GM23338 (cell line): ENCODE data around the gene PRAF2. TPM values are rescaled to one million over a fixed set of nuclear protein-coding genes. Genes with fewer than 3 reads are reported as not detected.

Experiments used
- ATAC-seq: fragments of 200-7000 bp; cut with Tn5 transposase; 3 replicates; pipeline ENCODE4 v1.9.1; 2020
- DNase-seq: peaks from one replicate; pipeline ENCODE4 v3.0.0-alpha.2; 2015; ENCODE audit warnings: low spot score
- H2AFZ ChIP-seq: fragments of 200-600 bp; sonication (generic); 2 replicates; pipeline ENCODE4 v1.8.0; 2016; ENCODE audit warnings: antibody characterized with exemption, mild to moderate bottlenecking, moderate library complexity
- H3F3A ChIP-seq: fragments of 200-600 bp; sonication (generic); replicated peaks from 2 replicates; pipeline ENCODE4 v1.8.0; 2017; ENCODE audit warnings: antibody characterized with exemption, mixed run types, low read depth
- H3K27ac ChIP-seq: fragments of 200-600 bp; sonication (generic); 2 replicates; pipeline ENCODE4 v1.6.1; 2016; ENCODE audit warnings: low read depth
- H3K27me3 ChIP-seq: fragments of 200-600 bp; sonication (generic); 2 replicates; pipeline ENCODE4 v1.8.0; 2016; ENCODE audit warnings: mild to moderate bottlenecking, mixed run types, moderate library complexity; ENCODE audit not compliant: insufficient read depth
- H3K36me3 ChIP-seq: fragments of 200-600 bp; sonication (generic); 2 replicates; pipeline ENCODE4 v1.8.0; 2016; ENCODE audit warnings: mild to moderate bottlenecking; ENCODE audit not compliant: insufficient read depth
- H3K4me1 ChIP-seq: fragments of 200-600 bp; sonication (generic); 2 replicates; pipeline ENCODE4 v1.8.0; 2016; ENCODE audit warnings: mild to moderate bottlenecking, moderate library complexity; ENCODE audit not compliant: insufficient read depth
- H3K4me2 ChIP-seq: fragments of 200-600 bp; sonication (generic); 2 replicates; pipeline ENCODE4 v1.7.1; 2017; ENCODE audit warnings: mixed run types
- H3K4me3 ChIP-seq: fragments of 200-600 bp; sonication (generic); 2 replicates; pipeline ENCODE4 v1.6.1; 2016; ENCODE audit warnings: mixed run types
- H3K79me2 ChIP-seq: fragments of 200-600 bp; sonication (generic); replicated peaks from 2 replicates; pipeline ENCODE4 v1.8.0; 2017; ENCODE audit warnings: mild to moderate bottlenecking; ENCODE audit not compliant: insufficient read depth
- H3K9me2 ChIP-seq: fragments of 200-600 bp; sonication (generic); 2 replicates; pipeline ENCODE4 v1.8.0; 2017; ENCODE audit not compliant: insufficient read depth
- H4K20me1 ChIP-seq: fragments of 200-600 bp; sonication (generic); replicated peaks from 2 replicates; pipeline ENCODE4 v1.8.0; 2017; ENCODE audit warnings: mild to moderate bottlenecking; ENCODE audit not compliant: insufficient read depth
- H3K27ac Mint-ChIP-seq: 2 replicates; pipeline ENCODE4 v1.8.0; 2020; ENCODE audit warnings: inconsistent platforms, mild to moderate bottlenecking, moderate library complexity, mixed read lengths
- H3K27me3 Mint-ChIP-seq: 3 replicates; pipeline ENCODE4 v1.8.0; 2022; ENCODE audit warnings: low read depth, mild to moderate bottlenecking, moderate library complexity, mixed read lengths, inconsistent platforms; ENCODE audit not compliant: insufficient read depth, poor library complexity
- H3K36me3 Mint-ChIP-seq: 3 replicates; pipeline ENCODE4 v1.8.0; 2021; ENCODE audit warnings: low read depth, mild to moderate bottlenecking, inconsistent platforms, moderate library complexity, mixed read lengths
- H3K4me1 Mint-ChIP-seq: 3 replicates; pipeline ENCODE4 v1.8.0; 2020; ENCODE audit warnings: mild to moderate bottlenecking, inconsistent platforms, mixed read lengths
- H3K4me3 Mint-ChIP-seq: 3 replicates; pipeline ENCODE4 v1.8.0; 2021; ENCODE audit warnings: moderate library complexity, mild to moderate bottlenecking, inconsistent platforms, mixed read lengths
- H3K9me3 Mint-ChIP-seq: 3 replicates; pipeline ENCODE4 v1.8.0; 2020; ENCODE audit warnings: moderate library complexity, mild to moderate bottlenecking, inconsistent platforms, mixed read lengths
- CREB1 ChIP-seq: fragments of 250-450 bp; sonication (Bioruptor Pico); IDR thresholded peaks from 2 replicates; pipeline ENCODE4 v1.5.0; 2020; ENCODE audit warnings: low read depth, mild to moderate bottlenecking, moderate library complexity
- CTCF ChIP-seq, 2 experiments: fragments of 200-600 bp in 1 of 2; sonication (generic) in 1 of 2; conservative IDR thresholded peaks; 2 replicates each; pipeline versions ENCODE4 v1.5.1 to v1.6.1; 2016 to 2017; ENCODE audit warnings: antibody characterized with exemption in 2 of 2, low read depth in 2 of 2, mild to moderate bottlenecking in 2 of 2, moderate library complexity in 1 of 2
- ETS1 ChIP-seq: IDR thresholded peaks from 2 replicates; pipeline ENCODE4 v1.6.1; 2016; ENCODE audit warnings: antibody characterized with exemption
- EZH2 ChIP-seq: fragments of 200-600 bp; sonication (generic); IDR thresholded peaks from one replicate; pipeline ENCODE4 v1.8.0; 2017; ENCODE audit warnings: antibody characterized with exemption, mild to moderate bottlenecking, low read depth; ENCODE audit not compliant: unreplicated experiment
- EZH2phosphoT487 ChIP-seq: fragments of 200-600 bp; sonication (generic); IDR thresholded peaks from one replicate; pipeline ENCODE4 v1.8.1; 2018; ENCODE audit warnings: antibody characterized with exemption; ENCODE audit not compliant: unreplicated experiment
- NANOG ChIP-seq: IDR thresholded peaks from 2 replicates; pipeline ENCODE4 v1.6.1; 2016; ENCODE audit warnings: antibody characterized with exemption, borderline replicate concordance
- POLR2AphosphoS5 ChIP-seq: IDR thresholded peaks from 2 replicates; pipeline ENCODE4 v1.6.1; 2016; ENCODE audit warnings: antibody characterized with exemption, low read depth
- STAT1 ChIP-seq: IDR thresholded peaks from one replicate; pipeline ENCODE4 v1.6.1; 2016; ENCODE audit warnings: antibody characterized with exemption; ENCODE audit not compliant: unreplicated experiment
- ZNF114 ChIP-seq: fragments of 250-450 bp; sonication (Bioruptor Pico); IDR thresholded peaks from 2 replicates; pipeline ENCODE4 v1.5.0; 2020; ENCODE audit warnings: mild to moderate bottlenecking, moderate library complexity
- ZNF331 ChIP-seq: fragments of 250-450 bp; sonication (Bioruptor Pico); IDR thresholded peaks from 2 replicates; pipeline ENCODE4 v1.5.0; 2020; ENCODE audit warnings: low read depth, mild to moderate bottlenecking, moderate library complexity
- polyA plus RNA-seq: library from polyadenylated mRNA; unstranded; fragments of >200 nt; fragmentation: Nextera tagmentation; extraction: Ambion mirVana; gene quantifications from 2 replicates; pipeline ENCODE4 v1.2.1, GENCODE V29; 2016
- total RNA-seq: library from RNA; depleted of rRNA; stranded (reverse); fragments of >200 nt; shearing (Covaris generic); gene quantifications from 2 replicates; pipeline ENCODE4 v1.2.3, GENCODE V29; 2014
- TF ChIP-seq, protein P1 (sequence below): IDR thresholded peaks from one replicate; pipeline ENCODE4 v1.6.1; 2018; ENCODE audit warnings: antibody characterized with exemption; ENCODE audit not compliant: unreplicated experiment

The PRAF2 gene
- total and polyA plus RNA-seq, 2 experiments from 2014 or later = 6.3 to 22.1 TPM

- Mint-ChIP-seq H3K36me3 (peaks cover 40% of the 10 kb centered on the region), H3K4me3 (no peak overlapping the region), H3K4me1 (no peaks in the 10 kb centered on the region), H3K9me3 (no peaks in the 10 kb centered on the region), H3K27me3 (peaks cover 1% of the 10 kb centered on the region), H3K27ac (no peak overlapping the region)
- Histone ChIP-seq H3K4me1 (no peaks in the 10 kb centered on the region), H3K27ac (no peak overlapping the region), H3K79me2 (no peaks in the 10 kb centered on the region; the same call in 1 of the 2 replicates), H3K4me2 (no peak overlapping the region), H4K20me1 (no peaks in the 10 kb centered on the region), H3F3A (no peaks in the 10 kb centered on the region), H3K4me3 (no peak overlapping the region), H3K9me2 (no peaks in the 10 kb centered on the region), H2AFZ (no peak overlapping the region), H3K36me3 (no peaks in the 10 kb centered on the region), H3K27me3 (no peaks in the 10 kb centered on the region)
- ATAC-seq = no peak
- TF ChIP-seq CTCF (conservative IDR thresholded peaks at IDR 0.05; ENCODE audit: low read depth in 2 of 2) (no peak), CREB1 (CRISPR knock-in tag) (no peak), EZH2phosphoT487 (no peak), ZNF331 (CRISPR knock-in tag) (no peak), EZH2 (no peak)
- TF ChIP-seq, protein P1, sequence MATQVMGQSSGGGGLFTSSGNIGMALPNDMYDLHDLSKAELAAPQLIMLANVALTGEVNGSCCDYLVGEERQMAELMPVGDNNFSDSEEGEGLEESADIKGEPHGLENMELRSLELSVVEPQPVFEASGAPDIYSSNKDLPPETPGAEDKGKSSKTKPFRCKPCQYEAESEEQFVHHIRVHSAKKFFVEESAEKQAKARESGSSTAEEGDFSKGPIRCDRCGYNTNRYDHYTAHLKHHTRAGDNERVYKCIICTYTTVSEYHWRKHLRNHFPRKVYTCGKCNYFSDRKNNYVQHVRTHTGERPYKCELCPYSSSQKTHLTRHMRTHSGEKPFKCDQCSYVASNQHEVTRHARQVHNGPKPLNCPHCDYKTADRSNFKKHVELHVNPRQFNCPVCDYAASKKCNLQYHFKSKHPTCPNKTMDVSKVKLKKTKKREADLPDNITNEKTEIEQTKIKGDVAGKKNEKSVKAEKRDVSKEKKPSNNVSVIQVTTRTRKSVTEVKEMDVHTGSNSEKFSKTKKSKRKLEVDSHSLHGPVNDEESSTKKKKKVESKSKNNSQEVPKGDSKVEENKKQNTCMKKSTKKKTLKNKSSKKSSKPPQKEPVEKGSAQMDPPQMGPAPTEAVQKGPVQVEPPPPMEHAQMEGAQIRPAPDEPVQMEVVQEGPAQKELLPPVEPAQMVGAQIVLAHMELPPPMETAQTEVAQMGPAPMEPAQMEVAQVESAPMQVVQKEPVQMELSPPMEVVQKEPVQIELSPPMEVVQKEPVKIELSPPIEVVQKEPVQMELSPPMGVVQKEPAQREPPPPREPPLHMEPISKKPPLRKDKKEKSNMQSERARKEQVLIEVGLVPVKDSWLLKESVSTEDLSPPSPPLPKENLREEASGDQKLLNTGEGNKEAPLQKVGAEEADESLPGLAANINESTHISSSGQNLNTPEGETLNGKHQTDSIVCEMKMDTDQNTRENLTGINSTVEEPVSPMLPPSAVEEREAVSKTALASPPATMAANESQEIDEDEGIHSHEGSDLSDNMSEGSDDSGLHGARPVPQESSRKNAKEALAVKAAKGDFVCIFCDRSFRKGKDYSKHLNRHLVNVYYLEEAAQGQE = no peak
- DNase-seq = no peak
Observed at GRCh38 chrX:49117581-49117980, 43.8 kb upstream of the PRAF2 start.

GRCh38 chrX:49116716-49117115 is 42.9 kb upstream of the PRAF2 start:
- DNase-seq (no peak), ATAC-seq (no peak)
- H3K27ac Mint-ChIP-seq = no peak overlapping the region
- H3K4me1 Mint-ChIP-seq = no peaks in the 10 kb centered on the region
- H3K4me3 Mint-ChIP-seq = no peak overlapping the region; the same call in 2 of the 3 replicates
- TF ChIP-seq ZNF114 (CRISPR knock-in tag) = no peak
- no peak for TF ChIP-seq NANOG
- TF ChIP-seq STAT1 = no peak
- no peak for TF ChIP-seq CREB1 (CRISPR knock-in tag)
- no peak for TF ChIP-seq ZNF331 (CRISPR knock-in tag)
- no peak for TF ChIP-seq POLR2AphosphoS5
- no peak for TF ChIP-seq ETS1
- TF ChIP-seq, protein P1 = no peak
- H3F3A ChIP-seq = no peaks in the 10 kb centered on the region
- no peaks in the 10 kb centered on the region for H3K9me2 ChIP-seq
- no peaks in the 10 kb centered on the region for H3K9me3 Mint-ChIP-seq
- H3K36me3 Mint-ChIP-seq = peaks cover 41% of the 10 kb centered on the region
- no peaks in the 10 kb centered on the region for H4K20me1 ChIP-seq
- no peak overlapping the region for H3K4me2 ChIP-seq
- no peak overlapping the region for H3K27ac ChIP-seq
- no peak overlapping the region for H3K4me3 ChIP-seq
- H3K27me3 Mint-ChIP-seq = peaks cover 1% of the 10 kb centered on the region
- H2AFZ ChIP-seq = no peak overlapping the region
- H3K79me2 ChIP-seq = no peaks in the 10 kb centered on the region
- no peaks in the 10 kb centered on the region for H3K36me3 ChIP-seq
- H3K4me1 ChIP-seq = no peaks in the 10 kb centered on the region
- no peaks in the 10 kb centered on the region for H3K27me3 ChIP-seq
